AG09309 (cell line): ENCODE results near the gene TMEM191C.
"Not testable (repeated sequence)": the region's sequence is repeated elsewhere in the genome, so short reads cannot be mapped to it uniquely, and the experiment has no call there.

Experiments
- DNase-seq: peaks from one replicate; pipeline ENCODE4 v3.0.0-alpha.2; 2010; ENCODE audit warnings: low read depth
- H3K4me3 ChIP-seq: 2 replicates; pipeline ENCODE4 v1.5.1; 2011; ENCODE audit warnings: mild to moderate bottlenecking, low read depth, low read length, moderate library complexity; ENCODE audit not compliant: control insufficient read depth
- CTCF ChIP-seq: IDR thresholded peaks from 2 replicates; pipeline ENCODE4 v1.5.1; 2011; ENCODE audit warnings: mild to moderate bottlenecking, low read depth, low read length, inconsistent platforms; ENCODE audit not compliant: insufficient read depth, control insufficient read depth; ENCODE audit errors: missing control alignments

Gene TMEM191C

GRCh38 chr22:21450858-21451353 lies 16.3 kb upstream of the TMEM191C start:
- no peak for DNase-seq
- TF ChIP-seq CTCF, result no peak
- no peak overlapping the region for H3K4me3 ChIP-seq

- H3K4me3 ChIP-seq, result no peak overlapping the region
- no peak for TF ChIP-seq CTCF
- no peak for DNase-seq
These were observed 15.4 kb upstream of the TMEM191C start for GRCh38 chr22:21451545-21452520.

- H3K4me3 ChIP-seq, DNase-seq: not testable (repeated sequence)
These were observed 14.5 kb upstream of the TMEM191C start for GRCh38 chr22:21452666-21453065.

- DNase-seq, H3K4me3 ChIP-seq: not testable (repeated sequence)
These were observed 12.2 kb upstream of the TMEM191C start for GRCh38 chr22:21454998-21455333.

GRCh38 chr22:21455334-21456089 lies 11.7 kb upstream of the TMEM191C start:
- H3K4me3 ChIP-seq, result no peak overlapping the region
- TF ChIP-seq CTCF, result no peak
- no peak for DNase-seq

GRCh38 chr22:21457023-21457787 lies 10.0 kb upstream of the TMEM191C start:
- no peak for DNase-seq
- no peak overlapping the region for H3K4me3 ChIP-seq
- no peak for TF ChIP-seq CTCF

GRCh38 chr22:21462672-21463071 lies 4.5 kb upstream of the TMEM191C start:
- DNase-seq, H3K4me3 ChIP-seq: not testable (repeated sequence)

GRCh38 chr22:21468194-21469096 lies 1.3 kb downstream of the TMEM191C start:
- not testable (repeated sequence) for DNase-seq

GRCh38 chr22:21469097-21469994 lies 2.2 kb downstream of the TMEM191C start:
- H3K4me3 ChIP-seq, DNase-seq: not testable (repeated sequence)

More at GRCh38 chr22:21468194-21469096, 1.3 kb downstream of the TMEM191C start:
- peak overlapping the region; percentile 38 for H3K4me3 ChIP-seq

- H3K4me3 ChIP-seq, DNase-seq: not testable (repeated sequence)
These were observed 5.8 kb downstream of the TMEM191C start for GRCh38 chr22:21472984-21473383.
